ENCODE data around the gene RASA4.
"Not testable (repeated sequence)": the region's sequence is repeated elsewhere in the genome, so short reads cannot be mapped to it uniquely, and the experiment has no call there.

DNA sequence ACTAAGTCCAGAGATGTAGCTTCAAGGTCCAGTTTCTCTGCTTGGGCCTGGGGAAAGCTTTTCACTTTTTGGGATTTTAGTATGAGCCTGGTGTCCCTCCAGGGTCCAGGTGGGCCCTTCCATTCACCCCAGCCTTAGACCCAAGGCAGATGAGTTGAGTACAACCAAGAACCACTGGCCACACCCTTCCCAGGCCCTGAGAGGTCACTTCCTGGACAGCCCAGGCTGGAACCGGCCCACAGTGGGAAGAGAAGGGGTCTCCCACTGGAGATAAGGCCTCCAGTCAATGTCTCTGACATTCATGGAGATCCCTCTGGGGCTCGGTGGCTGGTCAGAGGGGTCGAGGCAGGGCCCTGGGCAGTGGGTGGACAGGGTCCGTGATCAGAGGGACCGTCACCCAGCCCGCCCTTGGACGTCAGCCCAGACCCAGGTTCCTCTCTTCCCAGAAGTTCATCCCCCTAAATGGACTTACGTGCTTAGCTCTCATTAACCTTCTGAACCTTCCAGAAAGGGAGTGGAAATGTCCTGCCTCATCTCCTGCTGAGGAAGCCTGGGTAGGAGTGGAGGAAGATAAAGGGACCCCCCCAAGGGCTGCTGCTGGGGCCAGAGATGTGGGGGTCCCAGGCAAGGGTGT, 10.8 kb upstream of the RASA4 start:
- TF ChIP-seq CTCF (IDR thresholded peaks at IDR 0.05); POLR2AphosphoS5 (IDR thresholded peaks at IDR 0.05; ENCODE audit: low read depth, low read length); SIN3A (IDR thresholded peaks at IDR 0.05; ENCODE audit: borderline replicate concordance, insufficient read depth, low read depth, low read length): not testable (repeated sequence)
